NCI-H82 (cell line): Measurements from ENCODE around the gene IGSF9B.
A peak's percentile ranks its signal among the peaks of the same experiment; 100 is the strongest.
"Not testable (repeated sequence)": the region's sequence is repeated elsewhere in the genome, so short reads cannot be mapped to it uniquely, and the experiment has no call there.

Experiments
- DNase-seq: peaks from one replicate; lab custom pipeline; 2025; lab: John Stamatoyannopoulos, UW

The IGSF9B gene

GRCh38 chr11:133956650-133957633 is at the start of gene IGSF9B:
Gene IGSF9B, minus strand, starts transcription at chr11:133956968. Its CDS starts 214 bp downstream, at chr11:133956754.
- peak; percentile 86 for DNase-seq

GRCh38 chr11:134004496-134005172 is 47.9 kb upstream of the IGSF9B start:
- DNase-seq, result no peak

- no peak for DNase-seq
Observed at GRCh38 chr11:134003792-134004495, 47.2 kb upstream of the IGSF9B start.

- DNase-seq, result not testable (repeated sequence)
Observed at GRCh38 chr11:134002819-134003218, 46.1 kb upstream of the IGSF9B start.

GRCh38 chr11:134002338-134002737 is 45.6 kb upstream of the IGSF9B start:
- DNase-seq, result not testable (repeated sequence)

GRCh38 chr11:134001596-134001995 is 44.8 kb upstream of the IGSF9B start:
- no peak for DNase-seq

GRCh38 chr11:134001088-134001487 is 44.3 kb upstream of the IGSF9B start:
- DNase-seq, result peak; percentile 77

GRCh38 chr11:133999355-133999754 is 42.6 kb upstream of the IGSF9B start:
- DNase-seq, result peak; percentile 58

- DNase-seq, result no peak
Observed at GRCh38 chr11:133997554-133997953, 40.8 kb upstream of the IGSF9B start.

GRCh38 chr11:133996671-133997070 is 39.9 kb upstream of the IGSF9B start:
- no peak for DNase-seq

GRCh38 chr11:133995066-133995465 is 38.3 kb upstream of the IGSF9B start:
- no peak for DNase-seq

GRCh38 chr11:133993921-133994320 is 37.2 kb upstream of the IGSF9B start:
- DNase-seq, result no peak

- no peak for DNase-seq
Observed at GRCh38 chr11:133993107-133993506, 36.3 kb upstream of the IGSF9B start.

- DNase-seq, result no peak
Observed at GRCh38 chr11:133992121-133992520, 35.4 kb upstream of the IGSF9B start.

GRCh38 chr11:133991101-133991500 is 34.3 kb upstream of the IGSF9B start:
- DNase-seq, result no peak

GRCh38 chr11:133990501-133990900 is 33.7 kb upstream of the IGSF9B start:
- DNase-seq, result no peak

- DNase-seq, result no peak
Observed at GRCh38 chr11:133988686-133989410, 32.1 kb upstream of the IGSF9B start.

GRCh38 chr11:133987171-133987570 is 30.4 kb upstream of the IGSF9B start:
- DNase-seq, result no peak

- DNase-seq, result no peak
Observed at GRCh38 chr11:133985981-133986944, 29.5 kb upstream of the IGSF9B start.

GRCh38 chr11:133984828-133985227 is 28.1 kb upstream of the IGSF9B start:
- no peak for DNase-seq
